Measurements from ENCODE around the gene CAMP. TPM values are rescaled to one million over a fixed set of nuclear protein-coding genes. Genes with fewer than 3 reads are reported as not detected.

Gene CAMP
- total RNA-seq, 1 experiment from 2014 or later, result 100 TPM

DNA sequence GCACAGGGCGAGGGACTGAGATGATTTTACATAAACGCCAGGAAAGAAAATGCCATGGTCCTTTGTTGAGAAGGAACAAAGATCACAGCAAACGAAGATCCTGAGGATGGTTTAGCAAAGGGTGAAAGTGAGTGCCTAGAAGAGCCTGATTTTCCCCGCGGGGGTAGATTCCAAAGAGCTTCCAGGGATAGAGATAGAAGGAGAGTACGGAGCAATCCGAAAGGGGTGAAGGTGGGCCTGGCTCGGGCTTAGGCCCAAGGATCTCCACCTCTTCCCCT lies 36.1 kb upstream of the CAMP start:
- H2AFZ ChIP-seq (ENCODE audit: low read length), result no peak overlapping the region
- no peaks in the 10 kb centered on the region for H3K9me2 ChIP-seq (replicated peaks; ENCODE audit: insufficient read depth, low read length)
- H3K36me3 ChIP-seq (ENCODE audit: insufficient read depth, low read length), result peaks cover 44% of the 10 kb centered on the region
- H3K4me3 ChIP-seq (ENCODE audit: low read length), result peak overlapping the region; percentile 78
- no peaks in the 10 kb centered on the region for H3K27me3 ChIP-seq (ENCODE audit: low read length)
- peaks cover 59% of the 10 kb centered on the region for H3K79me2 ChIP-seq (ENCODE audit: low read length)
- no peaks in the 10 kb centered on the region for H3K9me3 ChIP-seq (ENCODE audit: low read length)
- no peak for DNase-seq
- H3K9ac ChIP-seq (ENCODE audit: low read length), result peak overlapping the region; percentile 91
- no peaks in the 10 kb centered on the region for H4K20me1 ChIP-seq (ENCODE audit: insufficient read depth, low read depth, low read length)
- H3K27ac ChIP-seq (ENCODE audit: low read length), result peak overlapping the region; percentile 74
- H3K4me2 ChIP-seq (ENCODE audit: low read depth, low read length, poor library complexity, severe bottlenecking), result peak overlapping the region; percentile 92
- peaks cover 36% of the 10 kb centered on the region for H3K4me1 ChIP-seq (ENCODE audit: low read length)

DNA sequence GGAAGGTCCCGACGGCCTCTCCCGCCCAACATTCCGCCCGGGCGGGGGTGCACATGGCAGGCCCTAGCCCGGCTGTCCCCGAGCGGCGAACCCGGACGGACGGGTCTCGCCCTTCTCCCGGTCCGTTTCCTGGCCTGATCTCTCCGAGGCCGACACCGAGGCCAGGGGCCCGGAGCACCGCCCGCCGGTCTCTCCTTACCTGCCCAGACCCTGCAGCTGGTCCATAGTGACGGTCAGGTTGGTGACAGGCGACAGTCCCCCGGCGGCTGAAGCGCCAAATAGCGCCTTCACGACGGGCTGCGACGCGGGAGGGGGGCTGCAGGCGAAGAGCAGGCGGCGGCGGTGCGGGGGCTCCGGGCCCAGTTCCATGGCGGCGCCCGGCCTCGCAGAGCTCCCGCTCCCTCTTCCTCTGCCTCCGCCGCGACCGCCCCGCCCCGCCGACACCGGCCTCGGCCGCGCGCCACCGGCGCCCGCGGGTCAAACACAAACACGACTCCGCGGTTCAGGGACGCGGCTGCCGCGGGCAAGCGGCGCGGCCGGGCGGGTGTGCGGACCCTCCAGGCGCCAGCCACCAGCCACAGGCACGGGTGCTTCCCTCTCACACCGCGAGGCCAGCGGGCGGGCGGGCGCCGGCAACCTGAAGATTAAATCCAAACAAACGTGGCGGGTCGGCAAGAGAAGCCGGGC lies 35.6 kb upstream of the CAMP start:
- no peaks in the 10 kb centered on the region for H4K20me1 ChIP-seq (ENCODE audit: insufficient read depth, low read depth, low read length)
- H3K9me3 ChIP-seq (ENCODE audit: low read length), result no peaks in the 10 kb centered on the region
- no peak overlapping the region for H2AFZ ChIP-seq (ENCODE audit: low read length)
- H3K4me3 ChIP-seq (ENCODE audit: low read length), result peak overlapping the region; percentile 78
- peaks cover 39% of the 10 kb centered on the region for H3K36me3 ChIP-seq (ENCODE audit: insufficient read depth, low read length)
- H3K27me3 ChIP-seq (ENCODE audit: low read length), result no peaks in the 10 kb centered on the region
- DNase-seq, result peak; percentile 51
- H3K27ac ChIP-seq (ENCODE audit: low read length), result peak overlapping the region; percentile 74
- H3K9me2 ChIP-seq (replicated peaks; ENCODE audit: insufficient read depth, low read length), result no peaks in the 10 kb centered on the region
- H3K4me1 ChIP-seq (ENCODE audit: low read length), result peaks cover 33% of the 10 kb centered on the region
- H3K9ac ChIP-seq (ENCODE audit: low read length), result peak overlapping the region; percentile 91
- H3K79me2 ChIP-seq (ENCODE audit: low read length), result peaks cover 54% of the 10 kb centered on the region
- peak overlapping the region; percentile 92 for H3K4me2 ChIP-seq (ENCODE audit: low read depth, low read length, poor library complexity, severe bottlenecking)

- H3K4me1 ChIP-seq (ENCODE audit: low read length), result peaks cover 33% of the 10 kb centered on the region
- peak within 1 kb of the TSS; percentile 78 for H3K4me3 ChIP-seq (ENCODE audit: low read length)
- peak; percentile 100 for DNase-seq
- H3K79me2 ChIP-seq (ENCODE audit: low read length), result peaks cover 46% of the 10 kb centered on the region
- H3K27ac ChIP-seq (ENCODE audit: low read length), result peak within 1 kb of the TSS; percentile 74
- H3K36me3 ChIP-seq (ENCODE audit: insufficient read depth, low read length), result peaks cover 31% of the 10 kb centered on the region
- H3K9ac ChIP-seq (ENCODE audit: low read length), result peak within 1 kb of the TSS; percentile 91
- no peaks in the 10 kb centered on the region for H3K9me2 ChIP-seq (replicated peaks; ENCODE audit: insufficient read depth, low read length)
- H2AFZ ChIP-seq (ENCODE audit: low read length), result peak within 1 kb of the TSS; percentile 90
- H4K20me1 ChIP-seq (ENCODE audit: insufficient read depth, low read depth, low read length), result no peaks in the 10 kb centered on the region
- no peaks in the 10 kb centered on the region for H3K27me3 ChIP-seq (ENCODE audit: low read length)
- H3K4me2 ChIP-seq (ENCODE audit: low read depth, low read length, poor library complexity, severe bottlenecking), result peak within 1 kb of the TSS; percentile 92
- no peaks in the 10 kb centered on the region for H3K9me3 ChIP-seq (ENCODE audit: low read length)
Measured at GRCh38 chr3:48188266-48189201, 34.8 kb upstream of the CAMP start, which contains the start of gene CDC25A. Gene CDC25A, minus strand, starts transcription at chr3:48188417. Its CDS starts 470 bp downstream, at chr3:48187947.

DNA sequence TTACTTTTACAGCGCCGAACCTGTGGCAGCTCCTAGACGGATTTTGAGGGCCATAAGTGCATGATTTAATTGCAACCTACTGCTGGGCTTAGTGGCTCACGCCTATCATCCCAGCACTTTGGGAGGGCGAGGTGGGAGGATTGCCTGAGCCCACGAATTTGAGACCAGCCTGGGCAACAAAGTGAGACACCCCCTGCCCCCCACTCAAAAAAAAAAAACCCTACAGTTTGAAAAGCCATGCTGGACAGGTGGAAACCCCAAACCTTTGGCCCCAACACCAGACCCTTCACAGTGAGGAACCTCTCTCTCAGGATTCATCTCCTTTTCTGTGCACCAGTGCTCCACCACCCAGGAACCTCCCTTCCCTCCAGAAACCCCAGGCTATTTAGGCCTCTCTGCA lies 34.0 kb upstream of the CAMP start:
- no peaks in the 10 kb centered on the region for H4K20me1 ChIP-seq (ENCODE audit: insufficient read depth, low read depth, low read length)

GRCh38 chr3:48190911-48191310 lies 32.4 kb upstream of the CAMP start:
- Histone ChIP-seq H3K9me3 (ENCODE audit: low read length) (no peaks in the 10 kb centered on the region), H3K36me3 (ENCODE audit: insufficient read depth, low read length) (peaks cover 8% of the 10 kb centered on the region), H3K9me2 (replicated peaks; ENCODE audit: insufficient read depth, low read length) (no peaks in the 10 kb centered on the region), H3K27ac (ENCODE audit: low read length) (no peak overlapping the region), H3K27me3 (ENCODE audit: low read length) (no peaks in the 10 kb centered on the region), H3K4me2 (ENCODE audit: low read depth, low read length, poor library complexity, severe bottlenecking) (no peak overlapping the region), H3K4me3 (ENCODE audit: low read length) (no peak overlapping the region), H3K9ac (ENCODE audit: low read length) (no peak overlapping the region), H3K4me1 (ENCODE audit: low read length) (peaks cover 28% of the 10 kb centered on the region), H4K20me1 (ENCODE audit: insufficient read depth, low read depth, low read length) (no peaks in the 10 kb centered on the region), H2AFZ (ENCODE audit: low read length) (peak overlapping the region; percentile 42; the same call in 1 of the 2 replicates), H3K79me2 (ENCODE audit: low read length) (peaks cover 23% of the 10 kb centered on the region)
- DNase-seq, result no peak

More for the DNA sequence above, 34.0 kb upstream of the CAMP start:
- peak overlapping the region; percentile 74 for H3K4me2 ChIP-seq (ENCODE audit: low read depth, low read length, poor library complexity, severe bottlenecking)
- peaks cover 38% of the 10 kb centered on the region for H3K79me2 ChIP-seq (ENCODE audit: low read length)
- no peak overlapping the region for H3K27ac ChIP-seq (ENCODE audit: low read length)
- H3K36me3 ChIP-seq (ENCODE audit: insufficient read depth, low read length), result peaks cover 24% of the 10 kb centered on the region
- no peak overlapping the region for H3K4me3 ChIP-seq (ENCODE audit: low read length)
- H3K9ac ChIP-seq (ENCODE audit: low read length), result 0 out of 2 replicates have a peak overlapping the region, but pooled peaks have one; percentile 69
- H2AFZ ChIP-seq (ENCODE audit: low read length), result peak overlapping the region; percentile 90; the same call in 1 of the 2 replicates
- H3K9me3 ChIP-seq (ENCODE audit: low read length), result no peaks in the 10 kb centered on the region
- peaks cover 36% of the 10 kb centered on the region for H3K4me1 ChIP-seq (ENCODE audit: low read length)
- no peak for DNase-seq
- no peaks in the 10 kb centered on the region for H3K9me2 ChIP-seq (replicated peaks; ENCODE audit: insufficient read depth, low read length)
- H3K27me3 ChIP-seq (ENCODE audit: low read length), result no peaks in the 10 kb centered on the region

- Histone ChIP-seq H3K4me3 (ENCODE audit: low read length) (no peak overlapping the region), H3K27ac (ENCODE audit: low read length) (no peak overlapping the region), H3K79me2 (ENCODE audit: low read length) (no peaks in the 10 kb centered on the region), H3K36me3 (ENCODE audit: insufficient read depth, low read length) (no peaks in the 10 kb centered on the region), H2AFZ (ENCODE audit: low read length) (peak overlapping the region; percentile 32; the same call in 1 of the 2 replicates), H3K9me2 (replicated peaks; ENCODE audit: insufficient read depth, low read length) (no peaks in the 10 kb centered on the region), H3K4me1 (ENCODE audit: low read length) (peaks cover 31% of the 10 kb centered on the region), H3K9ac (ENCODE audit: low read length) (no peak overlapping the region; the same call in 1 of the 2 replicates), H3K9me3 (ENCODE audit: low read length) (no peaks in the 10 kb centered on the region), H3K27me3 (ENCODE audit: low read length) (no peaks in the 10 kb centered on the region), H3K4me2 (ENCODE audit: low read depth, low read length, poor library complexity, severe bottlenecking) (peak overlapping the region; percentile 17), H4K20me1 (ENCODE audit: insufficient read depth, low read depth, low read length) (no peaks in the 10 kb centered on the region)
- DNase-seq, result peak; percentile 82
Measured at GRCh38 chr3:48194446-48195071, 28.7 kb upstream of the CAMP start.

- Histone ChIP-seq H3K9me3 (ENCODE audit: low read length) (no peaks in the 10 kb centered on the region), H3K27me3 (ENCODE audit: low read length) (no peaks in the 10 kb centered on the region), H3K4me3 (ENCODE audit: low read length) (no peak overlapping the region), H2AFZ (ENCODE audit: low read length) (no peak overlapping the region), H3K9ac (ENCODE audit: low read length) (no peak overlapping the region), H3K79me2 (ENCODE audit: low read length) (no peaks in the 10 kb centered on the region), H4K20me1 (ENCODE audit: insufficient read depth, low read depth, low read length) (no peaks in the 10 kb centered on the region), H3K36me3 (ENCODE audit: insufficient read depth, low read length) (no peaks in the 10 kb centered on the region), H3K4me1 (ENCODE audit: low read length) (peaks cover 38% of the 10 kb centered on the region), H3K4me2 (ENCODE audit: low read depth, low read length, poor library complexity, severe bottlenecking) (no peak overlapping the region), H3K27ac (ENCODE audit: low read length) (no peak overlapping the region), H3K9me2 (replicated peaks; ENCODE audit: insufficient read depth, low read length) (no peaks in the 10 kb centered on the region)
- DNase-seq, result no peak
Measured at GRCh38 chr3:48196611-48197010, 26.7 kb upstream of the CAMP start.

DNA sequence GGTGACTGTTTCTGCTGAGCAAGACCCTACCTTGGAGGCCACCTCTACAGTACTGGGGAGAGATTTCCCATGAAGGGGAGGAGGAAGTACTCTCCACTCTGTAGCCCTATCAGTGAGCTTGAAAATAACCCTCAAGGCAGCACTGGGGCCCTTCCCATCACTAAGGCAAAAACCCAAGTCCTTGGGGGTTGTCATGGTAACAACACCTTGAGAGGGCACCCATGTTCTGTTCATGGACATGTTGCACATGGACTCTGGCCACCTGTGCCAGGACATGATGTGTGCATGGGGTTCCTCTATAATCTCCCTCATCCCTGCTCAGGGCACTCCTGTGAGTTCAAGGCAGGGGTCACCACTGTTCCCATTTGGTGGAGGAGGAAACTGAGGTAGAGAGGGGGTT lies 24.2 kb upstream of the CAMP start:
- no peak for DNase-seq
- H2AFZ ChIP-seq (ENCODE audit: low read length), result no peak overlapping the region
- no peaks in the 10 kb centered on the region for H4K20me1 ChIP-seq (ENCODE audit: insufficient read depth, low read depth, low read length)
- H3K27ac ChIP-seq (ENCODE audit: low read length), result no peak overlapping the region
- no peaks in the 10 kb centered on the region for H3K27me3 ChIP-seq (ENCODE audit: low read length)
- H3K9ac ChIP-seq (ENCODE audit: low read length), result no peak overlapping the region
- H3K79me2 ChIP-seq (ENCODE audit: low read length), result no peaks in the 10 kb centered on the region
- peaks cover 34% of the 10 kb centered on the region for H3K4me1 ChIP-seq (ENCODE audit: low read length)
- H3K36me3 ChIP-seq (ENCODE audit: insufficient read depth, low read length), result no peaks in the 10 kb centered on the region
- H3K4me2 ChIP-seq (ENCODE audit: low read depth, low read length, poor library complexity, severe bottlenecking), result no peak overlapping the region
- no peak overlapping the region for H3K4me3 ChIP-seq (ENCODE audit: low read length)
- no peaks in the 10 kb centered on the region for H3K9me2 ChIP-seq (replicated peaks; ENCODE audit: insufficient read depth, low read length)
- no peaks in the 10 kb centered on the region for H3K9me3 ChIP-seq (ENCODE audit: low read length)

All from Karpas-422 (cell line).